Mucosa of descending colon (tissue), 3 donors: ENCODE results near the gene MRPL58. TPM values are rescaled to one million over a fixed set of nuclear protein-coding genes. Genes with fewer than 3 reads are reported as not detected.
"Not testable (repeated sequence)": the region's sequence is repeated elsewhere in the genome, so short reads cannot be mapped to it uniquely, and the experiment has no call there.

Experiments used
- ATAC-seq: fragments of 200-7000 bp; cut with Tn5 transposase; one replicate; pipeline ENCODE4 v1.9.1; 2020; ENCODE audit warnings: mild to moderate bottlenecking, moderate library complexity
- DNase-seq, 3 donors: peaks; one replicate each; pipeline ENCODE4 v3.0.0-alpha.2; 2020
- H3K36me3 ChIP-seq: fragments of 200-600 bp; one replicate; pipeline ENCODE4 v1.8.0; 2021; ENCODE audit warnings: low read depth, mild to moderate bottlenecking
- H3K4me1 ChIP-seq: fragments of 200-600 bp; one replicate; pipeline ENCODE4 v1.8.0; 2021; ENCODE audit warnings: low read depth, mild to moderate bottlenecking
- H3K4me3 ChIP-seq: fragments of 200-600 bp; one replicate; pipeline ENCODE4 v1.8.0; 2021; ENCODE audit warnings: mild to moderate bottlenecking
- H3K9me3 ChIP-seq: fragments of 200-600 bp; one replicate; pipeline ENCODE4 v1.8.0; 2021; ENCODE audit warnings: mild to moderate bottlenecking
- CTCF ChIP-seq: fragments of 200-600 bp; IDR thresholded peaks from one replicate; pipeline ENCODE4 v1.8.0; 2022; ENCODE audit warnings: antibody characterized with exemption, mild to moderate bottlenecking
- intact Hi-C, 2 donors: fragments of 100-400 bp; cut with DNase I in 1 of 2; cut with micrococcal nuclease in 1 of 2; formaldehyde crosslinking; loops; one replicate each; pipeline versions ENCODE4 v1.11.0 to v1.11.1; 2022; cut with DNase I, micrococcal nuclease
- long read RNA-seq, 2 donors: library from polyadenylated mRNA; unstranded; transcript quantifications; one replicate each; pipeline ENCODE4 v2.0.0, GENCODE V29; 2019 to 2021
- total RNA-seq, 3 donors: library from RNA; stranded (reverse); fragmentation: NEBNext Ultra II Directional in 2 of 3; extraction: Animal tissue kit (Norgen Biotek cat#: 25700) in 2 of 3; gene quantifications; one replicate each; pipeline versions ENCODE4 v1.2.1 to v1.2.4, GENCODE V29; 2021 to 2023
- donor health status: DM: no; HTN: no; CAD: no; lungs with moderate emphysema.
- donor health status: DM: no; HTN: no; CAD: no.
- donor health status: DM: no; HTN: yes; CAD: no.

The MRPL58 gene
- 10 to 100 TPM; 24.7 to 32.9 (median 25.4) TPM for total RNA-seq
- long read RNA-seq, donor 1, transcript MRPL58-201 (6 exons, 890 nt): major isoform, 14 of 17 reads
- long read RNA-seq, donor 1, partial matches to known transcripts: 0 of 17 reads
- long read RNA-seq, donor 1, other reads (novel, unspliced or antisense): 1 of 17 reads
- long read RNA-seq, donor 2, transcript MRPL58-201 (6 exons, 890 nt): major isoform, 14 of 16 reads
- long read RNA-seq, donor 2, partial matches to known transcripts: 0 of 16 reads
- long read RNA-seq, donor 2, other reads (novel, unspliced or antisense): 1 of 16 reads

GRCh38 chr17:75012346-75013091 is at the start of gene MRPL58:
MRPL58 (plus strand) TSS chr17:75012670; CDS start chr17:75012687, 17 bp downstream.
- DNase-seq (peak; percentile 80 to 88 (median 88)), ATAC-seq (peak; percentile 91)
- Histone ChIP-seq H3K4me1 (peaks cover 20% of the 10 kb centered on the region), H3K9me3 (no peaks in the 10 kb centered on the region), H3K4me3 (peak within 1 kb of the TSS; percentile 49), H3K36me3 (no peaks in the 10 kb centered on the region)
- intact Hi-C loops: no loop called here
- TF ChIP-seq CTCF: peak; percentile 45

- intact Hi-C loops: no loop called here
- no peak for ATAC-seq
- no peaks in the 10 kb centered on the region for H3K36me3 ChIP-seq
- no peak overlapping the region for H3K4me3 ChIP-seq
- no peak for DNase-seq
- no peaks in the 10 kb centered on the region for H3K9me3 ChIP-seq
- H3K4me1 ChIP-seq: peaks cover 6% of the 10 kb centered on the region
- no peak for TF ChIP-seq CTCF
Measured at GRCh38 chr17:74963656-74964055, 48.8 kb upstream of the MRPL58 start.

GRCh38 chr17:74964246-74964761 is 48.2 kb upstream of the MRPL58 start:
- intact Hi-C loops: no loop called here
- H3K4me3 ChIP-seq: no peak overlapping the region

GRCh38 chr17:74964988-74965622 is 47.4 kb upstream of the MRPL58 start:
- TF ChIP-seq CTCF: no peak
- intact Hi-C loops: no loop called here
- Histone ChIP-seq H3K4me1 (peaks cover 6% of the 10 kb centered on the region), H3K9me3 (no peaks in the 10 kb centered on the region), H3K4me3 (no peak overlapping the region), H3K36me3 (no peaks in the 10 kb centered on the region)
- DNase-seq (no peak), ATAC-seq (no peak)

More at GRCh38 chr17:74964246-74964761, 48.2 kb upstream of the MRPL58 start:
- Histone ChIP-seq H3K4me1 (peaks cover 6% of the 10 kb centered on the region), H3K36me3 (no peaks in the 10 kb centered on the region), H3K9me3 (no peaks in the 10 kb centered on the region)
- ATAC-seq (no peak), DNase-seq (no peak)
- TF ChIP-seq CTCF: no peak

GRCh38 chr17:74968361-74968780 is 44.1 kb upstream of the MRPL58 start:
- Histone ChIP-seq H3K4me3 (no peak overlapping the region), H3K9me3 (no peaks in the 10 kb centered on the region), H3K36me3 (no peaks in the 10 kb centered on the region), H3K4me1 (peaks cover 14% of the 10 kb centered on the region)
- ATAC-seq (peak; percentile 52), DNase-seq (peak in 2 of 3 donors; percentile 65 to 70)
- intact Hi-C loops: no loop called here
- TF ChIP-seq CTCF: no peak

- intact Hi-C loops, H3K9me3 ChIP-seq, ATAC-seq, DNase-seq, H3K36me3 ChIP-seq, H3K4me3 ChIP-seq: not testable (repeated sequence)
- peaks cover 14% of the 10 kb centered on the region for H3K4me1 ChIP-seq
Measured at GRCh38 chr17:74969501-74969900, 43.0 kb upstream of the MRPL58 start.
